HUES48 (cell line): ENCODE measurements around the gene WDR76.

Source experiments
- H3K27ac ChIP-seq: one replicate; pipeline ENCODE4 v1.7.0; 2013; ENCODE audit warnings: low read depth, low read length, inconsistent platforms
- H3K27me3 ChIP-seq: 2 replicates; pipeline ENCODE4 v1.6.1; 2013; ENCODE audit warnings: mild to moderate bottlenecking, low read length; ENCODE audit not compliant: control insufficient read depth, insufficient read depth
- H3K36me3 ChIP-seq: 2 replicates; pipeline ENCODE4 v1.6.1; 2013; ENCODE audit warnings: low read length; ENCODE audit not compliant: control insufficient read depth, insufficient read depth
- H3K4me1 ChIP-seq: 2 replicates; pipeline ENCODE4 v1.6.1; 2013; ENCODE audit warnings: mild to moderate bottlenecking, low read length; ENCODE audit not compliant: control insufficient read depth, insufficient read depth
- H3K4me3 ChIP-seq: 2 replicates; pipeline ENCODE4 v1.5.1; 2013; ENCODE audit warnings: mild to moderate bottlenecking, low read depth, low read length
- H3K9ac ChIP-seq: 2 replicates; pipeline ENCODE4 v1.6.1; 2013; ENCODE audit warnings: mild to moderate bottlenecking, low read depth, low read length, moderate library complexity
- H3K9me3 ChIP-seq: 2 replicates; pipeline ENCODE4 v1.6.1; 2013; ENCODE audit warnings: low read length; ENCODE audit not compliant: control insufficient read depth, insufficient read depth

Gene WDR76

DNA sequence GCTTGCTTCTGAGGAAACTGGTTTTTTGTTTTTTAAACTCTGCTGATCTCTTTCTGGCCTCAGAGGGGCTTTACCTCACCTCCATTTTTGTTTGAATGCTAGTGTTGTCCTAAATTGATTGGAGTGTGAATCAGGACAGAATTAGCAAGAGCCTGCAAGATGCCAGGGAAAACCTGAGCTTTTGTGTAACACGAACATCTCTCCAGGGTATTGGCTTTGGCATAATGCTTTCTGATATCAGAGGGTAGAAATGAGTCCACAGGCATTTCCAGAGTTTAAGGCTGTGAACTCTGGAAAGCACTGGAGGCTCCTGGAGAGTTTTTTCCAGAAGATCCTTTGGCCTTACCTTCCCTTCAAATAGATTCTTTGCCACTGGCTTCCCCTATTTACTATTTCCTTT is 87.1 kb downstream of the WDR76 start:
- Histone ChIP-seq H3K27me3 (no peaks in the 10 kb centered on the region), H3K27ac (no peak overlapping the region), H3K4me3 (no peak overlapping the region), H3K9ac (no peak overlapping the region), H3K36me3 (no peaks in the 10 kb centered on the region; the same call in 1 of the 2 replicates), H3K9me3 (no peaks in the 10 kb centered on the region; the same call in 1 of the 2 replicates), H3K4me1 (peaks cover 6% of the 10 kb centered on the region; the same call in 1 of the 2 replicates)

DNA sequence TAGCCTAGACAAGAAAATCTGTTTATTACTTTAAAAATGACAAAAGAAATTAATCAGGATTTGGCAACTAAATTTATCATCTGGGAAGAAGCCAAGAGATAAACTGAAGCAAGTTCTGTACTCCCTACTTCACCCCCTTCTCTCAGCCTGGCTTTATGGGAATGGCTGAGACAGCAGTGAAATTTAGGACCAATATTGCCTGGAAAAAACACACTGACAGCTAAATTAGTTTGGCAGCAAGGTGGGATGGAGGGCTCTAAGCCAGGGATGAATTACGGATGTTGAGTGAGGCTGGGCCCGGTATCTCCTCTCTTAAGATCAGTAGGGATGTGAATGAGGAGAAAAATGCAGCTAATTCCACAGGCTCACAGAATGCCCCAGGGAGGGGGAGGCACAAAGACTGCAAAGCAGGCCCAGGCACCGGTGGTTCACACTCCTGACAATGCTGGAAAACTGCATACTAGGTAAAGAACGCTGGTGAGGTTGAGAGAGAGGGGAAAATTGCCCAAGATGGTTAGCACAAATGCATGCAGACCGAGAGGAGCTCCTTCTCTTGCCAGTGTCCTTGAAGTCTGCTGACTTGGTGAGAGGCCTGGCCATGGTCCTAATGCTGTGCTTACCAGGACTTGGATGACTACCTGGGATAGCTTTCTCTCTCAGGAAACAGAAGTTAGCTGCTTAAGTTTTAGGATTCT is 89.0 kb downstream of the WDR76 start:
- H3K4me3 ChIP-seq, result no peak overlapping the region
- H3K27ac ChIP-seq, result no peak overlapping the region
- no peaks in the 10 kb centered on the region for H3K27me3 ChIP-seq
- no peaks in the 10 kb centered on the region; the same call in 1 of the 2 replicates for H3K9me3 ChIP-seq
- peaks cover 14% of the 10 kb centered on the region for H3K4me1 ChIP-seq
- H3K9ac ChIP-seq, result no peak overlapping the region; the same call in 1 of the 2 replicates
- H3K36me3 ChIP-seq, result no peaks in the 10 kb centered on the region; the same call in 1 of the 2 replicates

DNA sequence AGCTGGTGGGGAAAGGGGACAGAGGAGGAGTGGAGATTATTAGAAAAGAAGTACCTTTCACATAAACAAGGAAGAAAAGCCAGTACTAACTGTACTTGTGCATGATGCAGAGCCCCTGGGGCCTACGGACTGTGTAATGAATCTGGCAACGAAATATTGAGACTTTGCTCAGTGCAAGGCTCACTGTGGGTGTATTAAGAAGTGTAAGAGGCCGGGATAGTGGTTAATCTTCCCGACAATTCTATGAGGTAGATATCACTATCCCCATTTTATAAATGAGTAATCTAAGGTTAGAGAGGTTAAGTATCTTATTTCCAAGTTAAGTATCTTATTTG is 89.5 kb downstream of the WDR76 start:
- no peak overlapping the region for H3K9ac ChIP-seq
- no peaks in the 10 kb centered on the region for H3K27me3 ChIP-seq
- H3K4me3 ChIP-seq, result no peak overlapping the region
- H3K36me3 ChIP-seq, result no peaks in the 10 kb centered on the region; the same call in 1 of the 2 replicates
- no peak overlapping the region for H3K27ac ChIP-seq
- H3K9me3 ChIP-seq, result no peaks in the 10 kb centered on the region; the same call in 1 of the 2 replicates
- H3K4me1 ChIP-seq, result peaks cover 19% of the 10 kb centered on the region
